MV-4-11 (cell line): Measurements from ENCODE around the gene KRT76.
A peak's percentile ranks its signal among the peaks of the same experiment; 100 is the strongest.
"Not testable (repeated sequence)": the region's sequence is repeated elsewhere in the genome, so short reads cannot be mapped to it uniquely, and the experiment has no call there.

Experiments used
- DNase-seq: peaks from one replicate; lab custom pipeline; 2025; lab: John Stamatoyannopoulos, UW

The KRT76 gene

GRCh38 chr12:52759695-52760094, 17.4 kb downstream of the KRT76 start:
- no peak for DNase-seq

- DNase-seq = no peak
These were observed 17.9 kb downstream of the KRT76 start for GRCh38 chr12:52759218-52759617.

GRCh38 chr12:52757449-52758176, 19.5 kb downstream of the KRT76 start:
- no peak for DNase-seq

GRCh38 chr12:52756281-52756960, 20.7 kb downstream of the KRT76 start:
- no peak for DNase-seq

- no peak for DNase-seq
These were observed 21.6 kb downstream of the KRT76 start for GRCh38 chr12:52755533-52755932.

GRCh38 chr12:52754135-52754534, 23.0 kb downstream of the KRT76 start:
- no peak for DNase-seq

GRCh38 chr12:52753283-52753682, 23.9 kb downstream of the KRT76 start:
- no peak for DNase-seq

- no peak for DNase-seq
These were observed 24.6 kb downstream of the KRT76 start for GRCh38 chr12:52752516-52752915.

GRCh38 chr12:52751795-52752194, 25.4 kb downstream of the KRT76 start:
- DNase-seq = no peak

- DNase-seq = not testable (repeated sequence)
These were observed 26.6 kb downstream of the KRT76 start for GRCh38 chr12:52750532-52750931.

- no peak for DNase-seq
These were observed 27.3 kb downstream of the KRT76 start for GRCh38 chr12:52749827-52750226.

- DNase-seq = no peak
These were observed 28.6 kb downstream of the KRT76 start for GRCh38 chr12:52748578-52748977.

GRCh38 chr12:52745554-52745953, 31.6 kb downstream of the KRT76 start:
- no peak for DNase-seq

GRCh38 chr12:52744493-52745156, 32.5 kb downstream of the KRT76 start:
- no peak for DNase-seq

- DNase-seq = no peak
These were observed 34.2 kb downstream of the KRT76 start for GRCh38 chr12:52742822-52743457.

- no peak for DNase-seq
These were observed 35.0 kb downstream of the KRT76 start for GRCh38 chr12:52742196-52742580.

GRCh38 chr12:52741375-52742195, 35.6 kb downstream of the KRT76 start:
- DNase-seq = peak; percentile 7

GRCh38 chr12:52740584-52740983, 36.6 kb downstream of the KRT76 start:
- DNase-seq = no peak

GRCh38 chr12:52739963-52740362, 37.2 kb downstream of the KRT76 start:
- DNase-seq = no peak

GRCh38 chr12:52735816-52736632, 41.1 kb downstream of the KRT76 start:
- DNase-seq = no peak

GRCh38 chr12:52735106-52735505, 42.0 kb downstream of the KRT76 start:
- no peak for DNase-seq
